Transverse colon (tissue), 3 donors: ENCODE results near the gene TCFL5.

Experiments
- EP300 ChIP-seq: sonication (generic); formaldehyde crosslinking; IDR thresholded peaks from one replicate; pipeline ENCODE4 v1.6.1; 2017; ENCODE audit warnings: antibody characterized with exemption, low read depth
- TF ChIP-seq, protein P1 (sequence below), 5 experiments: fragments of 200-600 bp in 3 of 5; fragments of 450-650 bp in 2 of 5; sonication (generic) in 3 of 5; IDR thresholded peaks; 1 replicate in 2 of 5; 2 replicates in 3 of 5; pipeline ENCODE4 v1.5.1; 2016 to 2017; ENCODE audit warnings: antibody characterized with exemption in 5 of 5, inconsistent platforms in 3 of 5, mild to moderate bottlenecking in 2 of 5, moderate library complexity in 1 of 5

DNA sequence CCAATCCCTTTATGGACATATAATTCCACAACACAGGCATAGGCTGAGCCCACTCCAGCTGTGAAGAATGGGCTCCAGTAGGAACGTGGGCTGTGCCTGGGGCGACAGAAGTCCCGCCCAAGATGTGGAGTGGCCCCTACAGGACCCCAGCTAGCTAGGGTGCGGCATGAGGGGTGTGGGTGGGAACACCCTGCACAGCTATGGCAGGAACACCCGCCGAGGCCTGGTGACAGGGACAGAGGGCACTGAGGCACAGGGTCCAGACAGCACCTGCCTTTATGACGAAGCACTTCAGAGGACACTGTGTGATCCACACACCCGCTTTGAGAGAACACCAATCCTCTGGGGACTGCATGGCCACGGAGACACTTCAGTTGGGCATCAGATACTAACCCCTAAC lies 28.2 kb upstream of the TCFL5 start:
- TF ChIP-seq, protein P1, sequence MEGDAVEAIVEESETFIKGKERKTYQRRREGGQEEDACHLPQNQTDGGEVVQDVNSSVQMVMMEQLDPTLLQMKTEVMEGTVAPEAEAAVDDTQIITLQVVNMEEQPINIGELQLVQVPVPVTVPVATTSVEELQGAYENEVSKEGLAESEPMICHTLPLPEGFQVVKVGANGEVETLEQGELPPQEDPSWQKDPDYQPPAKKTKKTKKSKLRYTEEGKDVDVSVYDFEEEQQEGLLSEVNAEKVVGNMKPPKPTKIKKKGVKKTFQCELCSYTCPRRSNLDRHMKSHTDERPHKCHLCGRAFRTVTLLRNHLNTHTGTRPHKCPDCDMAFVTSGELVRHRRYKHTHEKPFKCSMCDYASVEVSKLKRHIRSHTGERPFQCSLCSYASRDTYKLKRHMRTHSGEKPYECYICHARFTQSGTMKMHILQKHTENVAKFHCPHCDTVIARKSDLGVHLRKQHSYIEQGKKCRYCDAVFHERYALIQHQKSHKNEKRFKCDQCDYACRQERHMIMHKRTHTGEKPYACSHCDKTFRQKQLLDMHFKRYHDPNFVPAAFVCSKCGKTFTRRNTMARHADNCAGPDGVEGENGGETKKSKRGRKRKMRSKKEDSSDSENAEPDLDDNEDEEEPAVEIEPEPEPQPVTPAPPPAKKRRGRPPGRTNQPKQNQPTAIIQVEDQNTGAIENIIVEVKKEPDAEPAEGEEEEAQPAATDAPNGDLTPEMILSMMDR (IDR thresholded peaks at IDR 0.05) = no peak
- no peak for TF ChIP-seq EP300
